Measurements from ENCODE around the gene MAP3K5.
A peak's percentile ranks its signal among the peaks of the same experiment; 100 is the strongest.
"Not testable (repeated sequence)": the region's sequence is repeated elsewhere in the genome, so short reads cannot be mapped to it uniquely, and the experiment has no call there.

MAP3K5 gene

GRCh38 chr6:136792410-136793262, at the start of gene MAP3K5:
MAP3K5 (minus strand) TSS chr6:136792477; CDS start chr6:136792157, 320 bp downstream.
- peak; percentile 93 for DNase-seq

- no peak for DNase-seq
These were observed 48.2 kb upstream of the MAP3K5 start for GRCh38 chr6:136840276-136841001.

GRCh38 chr6:136831873-136832562, 39.7 kb upstream of the MAP3K5 start:
- no peak for DNase-seq

GRCh38 chr6:136826216-136826615, 33.9 kb upstream of the MAP3K5 start:
- DNase-seq = no peak

GRCh38 chr6:136823128-136823660, 30.9 kb upstream of the MAP3K5 start:
- DNase-seq = no peak

- DNase-seq = peak; percentile 96
These were observed 30.3 kb upstream of the MAP3K5 start, which contains the start of gene PEX7 for GRCh38 chr6:136822376-136823127. PEX7 (plus strand) TSS chr6:136822592; CDS start chr6:136822666, 74 bp downstream.

- DNase-seq = no peak
These were observed 29.7 kb upstream of the MAP3K5 start for GRCh38 chr6:136822046-136822375.

- DNase-seq = no peak
These were observed 28.3 kb upstream of the MAP3K5 start for GRCh38 chr6:136820561-136820960.

GRCh38 chr6:136816656-136817055, 24.4 kb upstream of the MAP3K5 start:
- DNase-seq = no peak

- not testable (repeated sequence) for DNase-seq
These were observed 23.3 kb upstream of the MAP3K5 start for GRCh38 chr6:136815608-136816007.

- no peak for DNase-seq
These were observed 19.9 kb upstream of the MAP3K5 start for GRCh38 chr6:136812174-136812573.

- no peak for DNase-seq
These were observed 19.0 kb upstream of the MAP3K5 start for GRCh38 chr6:136811272-136811671.

GRCh38 chr6:136809091-136809860, 17.0 kb upstream of the MAP3K5 start:
- DNase-seq = no peak

GRCh38 chr6:136803608-136804007, 11.3 kb upstream of the MAP3K5 start:
- no peak for DNase-seq

GRCh38 chr6:136801581-136801980, 9.3 kb upstream of the MAP3K5 start:
- DNase-seq = no peak

GRCh38 chr6:136798044-136798443, 5.8 kb upstream of the MAP3K5 start:
- no peak for DNase-seq

- DNase-seq = no peak
These were observed 3.7 kb upstream of the MAP3K5 start for GRCh38 chr6:136795996-136796395.

- no peak for DNase-seq
These were observed 3.1 kb upstream of the MAP3K5 start for GRCh38 chr6:136795386-136795785.

- no peak for DNase-seq
These were observed 1.1 kb upstream of the MAP3K5 start for GRCh38 chr6:136793363-136793762.

- DNase-seq = no peak
These were observed 225 bp downstream of the MAP3K5 start for GRCh38 chr6:136792095-136792409.

- DNase-seq = peak; percentile 65
These were observed 782 bp downstream of the MAP3K5 start for GRCh38 chr6:136791296-136792094.

Measured in right forelimb (tissue), 1 donor.